SK-N-SH (cell line): ENCODE results near the gene POLR3B. TPM values are rescaled to one million over a fixed set of nuclear protein-coding genes. Genes with fewer than 3 reads are reported as not detected.
A peak's percentile ranks its signal among the peaks of the same experiment; 100 is the strongest.

ENCODE experiments used
- CTCF ChIA-PET: fragments of 300-600, 350-600 bp; formaldehyde crosslinking; extraction: SDS; loops from one replicate; lab custom pipeline; 2021; lab: Yijun Ruan, JAX
- POLR2A ChIA-PET: fragments of 350-600 bp; sonication (Branson Sonifier 250); formaldehyde crosslinking; extraction: SDS; loops from one replicate; lab custom pipeline; 2020; ENCODE audit warnings: antibody characterized with exemption, inconsistent platforms; lab: Yijun Ruan, JAX
- DNase-seq: peaks from one replicate; pipeline ENCODE4 v3.0.0; 2012
- H2AFZ ChIP-seq: fragments of 200-600 bp; sonication (generic); 2 replicates; pipeline ENCODE4 v1.8.1; 2016; ENCODE audit warnings: antibody characterized with exemption, mild to moderate bottlenecking, low read depth
- H3F3A ChIP-seq: fragments of 200-600 bp; sonication (generic); replicated peaks from 2 replicates; pipeline ENCODE3; 2016; ENCODE audit warnings: antibody characterized with exemption, mild to moderate bottlenecking; ENCODE audit not compliant: insufficient read depth
- H3K27ac ChIP-seq, 2 experiments: fragments of 200-500 bp in 1 of 2; fragments of 200-600 bp in 1 of 2; sonication (Bioruptor generic) in 1 of 2; sonication (generic), shearing (Covaris generic) in 1 of 2; 2 replicates each; pipeline versions ENCODE4 v1.5.1 to v1.6.1; 2014 to 2016; ENCODE audit warnings: low read depth in 2 of 2, inconsistent platforms in 1 of 2, low read length in 1 of 2, mild to moderate bottlenecking in 1 of 2, mixed read lengths in 1 of 2
- H3K27me3 ChIP-seq: fragments of 200-600 bp; sonication (generic), shearing (Covaris generic); 2 replicates; pipeline ENCODE4 v1.6.1; 2016; ENCODE audit warnings: mixed run types; ENCODE audit not compliant: insufficient read depth
- H3K36me3 ChIP-seq, 2 experiments: fragments of 200-500 bp in 1 of 2; fragments of 200-600 bp in 1 of 2; sonication (Bioruptor generic) in 1 of 2; sonication (generic) in 1 of 2; replicated peaks in 1 of 2; 2 replicates each; pipeline versions ENCODE3 to v1.5.1; 2014 to 2016; ENCODE audit warnings: low read length in 1 of 2, mild to moderate bottlenecking in 1 of 2; ENCODE audit not compliant: insufficient read depth in 2 of 2, control insufficient read depth in 1 of 2
- H3K4me1 ChIP-seq, 2 experiments: fragments of 200-500 bp in 1 of 2; fragments of 200-600 bp in 1 of 2; sonication (Bioruptor generic) in 1 of 2; sonication (generic), shearing (Covaris generic) in 1 of 2; 2 replicates each; pipeline versions ENCODE4 v1.5.1 to v1.6.1; 2014 to 2016; ENCODE audit warnings: low read depth in 1 of 2, low read length in 1 of 2, mixed run types in 1 of 2; ENCODE audit not compliant: insufficient read depth in 2 of 2, control insufficient read depth in 1 of 2
- H3K4me2 ChIP-seq: fragments of 200-600 bp; sonication (generic), shearing (Covaris generic); 2 replicates; pipeline ENCODE4 v1.6.1; 2017; ENCODE audit warnings: mixed run types
- H3K4me3 ChIP-seq, 2 experiments: fragments of 200-500 bp in 1 of 2; fragments of 200-600 bp in 1 of 2; sonication (Bioruptor generic) in 1 of 2; sonication (generic), shearing (Covaris generic) in 1 of 2; 2 replicates each; pipeline versions ENCODE4 v1.5.1 to v1.8.1; 2014 to 2016; ENCODE audit warnings: low read depth in 2 of 2, inconsistent platforms in 1 of 2, low read length in 1 of 2, mild to moderate bottlenecking in 1 of 2, mixed read lengths in 1 of 2, moderate library complexity in 1 of 2
- H3K79me2 ChIP-seq: fragments of 200-600 bp; sonication (generic); 2 replicates; pipeline ENCODE4 v1.8.1; 2017; ENCODE audit warnings: mild to moderate bottlenecking; ENCODE audit not compliant: insufficient read depth
- H3K9ac ChIP-seq: fragments of 200-600 bp; sonication (generic); 2 replicates; pipeline ENCODE4 v1.6.1; 2017; ENCODE audit warnings: mixed run types
- H3K9me2 ChIP-seq: fragments of 200-600 bp; sonication (generic); 2 replicates; pipeline ENCODE4 v1.6.1; 2017; ENCODE audit warnings: mixed run types
- H3K9me3 ChIP-seq: fragments of 200-600 bp; sonication (generic); 2 replicates; pipeline ENCODE4 v1.6.1; 2017; ENCODE audit warnings: mixed run types, mild to moderate bottlenecking, moderate library complexity
- H4K20me1 ChIP-seq: fragments of 200-600 bp; sonication (generic); 2 replicates; pipeline ENCODE4 v1.6.1; 2017; ENCODE audit warnings: mild to moderate bottlenecking, mixed run types; ENCODE audit not compliant: insufficient read depth
- ELF1 ChIP-seq: IDR thresholded peaks from 2 replicates; pipeline ENCODE4 v1.4.0; 2012
- EP300 ChIP-seq, 2 experiments: IDR thresholded peaks; 2 replicates each; pipeline versions ENCODE4 v1.4.0 to v1.6.1; 2012; ENCODE audit warnings: borderline replicate concordance in 1 of 2, low read depth in 1 of 2, low read length in 1 of 2
- FOSL2 ChIP-seq: IDR thresholded peaks from 2 replicates; pipeline ENCODE4 v1.4.0; 2012; ENCODE audit warnings: low read depth, mild to moderate bottlenecking, moderate library complexity, borderline replicate concordance
- GATA2 ChIP-seq: sonication (generic); formaldehyde crosslinking; IDR thresholded peaks from 2 replicates; pipeline ENCODE4 v1.5.0; 2020; ENCODE audit warnings: mild to moderate bottlenecking, missing genetic modification reagents
- NFIC ChIP-seq: IDR thresholded peaks from 2 replicates; pipeline ENCODE4 v1.4.0; 2012; ENCODE audit warnings: borderline replicate concordance
- PBX3 ChIP-seq: IDR thresholded peaks from 2 replicates; pipeline ENCODE4; 2012
- POLR2AphosphoS5 ChIP-seq: IDR thresholded peaks from 2 replicates; pipeline ENCODE4 v1.6.1; 2012; ENCODE audit warnings: low read depth, low read length
- TAF1 ChIP-seq: IDR thresholded peaks from 2 replicates; pipeline ENCODE4 v1.6.1; 2012; ENCODE audit warnings: low read depth, mild to moderate bottlenecking, low read length, moderate library complexity, borderline replicate concordance
- ZBTB33 ChIP-seq: IDR thresholded peaks from 2 replicates; pipeline ENCODE4 v1.4.0; 2012; ENCODE audit warnings: low read depth, borderline replicate concordance
- WGBS: methylation state at CpG from one replicate; pipeline ENCODE4 v1.1.6; 2017; ENCODE audit warnings: low lambda C conversion rate; 5-methylcytosine and 5-hydroxymethylcytosine counted together
- polyA plus RNA-seq, 3 experiments: library from polyadenylated mRNA; depleted of rRNA; stranded (reverse); fragments of >200 nt; gene quantifications; 2 replicates each; pipeline ENCODE4 v1.2.3, GENCODE V29; 2012
- TF ChIP-seq, protein P1 (sequence below): IDR thresholded peaks from 2 replicates; pipeline ENCODE4 v1.4.0; 2012; ENCODE audit warnings: low read depth, borderline replicate concordance

Gene POLR3B
- polyA plus RNA-seq, 1 of the 3 experiments (the other 2 are of a cell fraction) = 3.3 TPM

- no peak for TF ChIP-seq ZBTB33
- no peak for TF ChIP-seq TAF1
- TF ChIP-seq PBX3 = no peak
- TF ChIP-seq ELF1 = no peak
- no peak for TF ChIP-seq FOSL2
- TF ChIP-seq, all 33 proteins: peak for 0
Measured at GRCh38 chr12:106353175-106353574, 4.4 kb upstream of the POLR3B start (continued).

- Histone ChIP-seq H3K36me3 (no peaks in the 10 kb centered on the region), H3K27me3 (no peaks in the 10 kb centered on the region), H3K9ac (peak overlapping the region; percentile 78), H4K20me1 (no peaks in the 10 kb centered on the region), H3K27ac (peak overlapping the region; percentile 91 to 98), H3K9me2 (no peaks in the 10 kb centered on the region), H3K9me3 (no peaks in the 10 kb centered on the region), H3K79me2 (peaks cover 38% of the 10 kb centered on the region), H3F3A (peaks cover 8% of the 10 kb centered on the region), H3K4me1 (peaks cover 0 to 7% of the 10 kb centered on the region in 2 experiments; a peak in 2 of 4 replicates)
- POLR2A ChIA-PET = interaction anchor here (1.0 to 1.7 kb wide), 4 partner anchors 111 to 569 kb away, joined by 3 to 6 read pairs (median 4); partner anchors contain the start of gene CKAP4
- CTCF ChIA-PET = interaction anchor here (0.8 to 4.5 kb wide), 23 partner anchors 10 to 560 kb away, joined by 3 to 49 read pairs (median 6); partner anchors contain the start of gene TCP11L2
- peak; percentile 53 for DNase-seq
- TF ChIP-seq TAF1 (no peak), EP300 (IDR thresholded peaks at IDR 0.05; ENCODE audit: borderline replicate concordance in 1 of 2, low read depth in 1 of 2, low read length in 1 of 2) (no peak), GATA2 (peak; percentile 76), NFIC (no peak), ELF1 (0 out of 2 replicates have a peak, but pooled peaks have one; percentile 44), POLR2AphosphoS5 (no peak), ZBTB33 (no peak)
- TF ChIP-seq, protein P1, sequence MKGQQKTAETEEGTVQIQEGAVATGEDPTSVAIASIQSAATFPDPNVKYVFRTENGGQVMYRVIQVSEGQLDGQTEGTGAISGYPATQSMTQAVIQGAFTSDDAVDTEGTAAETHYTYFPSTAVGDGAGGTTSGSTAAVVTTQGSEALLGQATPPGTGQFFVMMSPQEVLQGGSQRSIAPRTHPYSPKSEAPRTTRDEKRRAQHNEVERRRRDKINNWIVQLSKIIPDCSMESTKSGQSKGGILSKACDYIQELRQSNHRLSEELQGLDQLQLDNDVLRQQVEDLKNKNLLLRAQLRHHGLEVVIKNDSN = no peak
- TF ChIP-seq, all 33 proteins: peak for 2
- peak overlapping the region; percentile 85 for H3K4me2 ChIP-seq
- H3K4me3 ChIP-seq = peak overlapping the region; percentile 82 to 87
- WGBS = 41% methylated on average over 17 of the region's 17 CpGs
- H2AFZ ChIP-seq = peak overlapping the region; percentile 78
Measured at GRCh38 chr12:106358396-106359241, 1.1 kb downstream of the POLR3B start.
